GM23338 (cell line): ENCODE data around the gene TMEM132D. TPM values are rescaled to one million over a fixed set of nuclear protein-coding genes. Genes with fewer than 3 reads are reported as not detected.

Experiments used
- ATAC-seq: fragments of 200-7000 bp; cut with Tn5 transposase; 3 replicates; pipeline ENCODE4 v1.9.1; 2020
- DNase-seq: peaks from one replicate; pipeline ENCODE4 v3.0.0-alpha.2; 2015; ENCODE audit warnings: low spot score
- H2AFZ ChIP-seq: fragments of 200-600 bp; sonication (generic); 2 replicates; pipeline ENCODE4 v1.8.0; 2016; ENCODE audit warnings: antibody characterized with exemption, mild to moderate bottlenecking, moderate library complexity
- H3F3A ChIP-seq: fragments of 200-600 bp; sonication (generic); replicated peaks from 2 replicates; pipeline ENCODE4 v1.8.0; 2017; ENCODE audit warnings: antibody characterized with exemption, mixed run types, low read depth
- H3K27ac ChIP-seq: fragments of 200-600 bp; sonication (generic); 2 replicates; pipeline ENCODE4 v1.6.1; 2016; ENCODE audit warnings: low read depth
- H3K27me3 ChIP-seq: fragments of 200-600 bp; sonication (generic); 2 replicates; pipeline ENCODE4 v1.8.0; 2016; ENCODE audit warnings: mild to moderate bottlenecking, mixed run types, moderate library complexity; ENCODE audit not compliant: insufficient read depth
- H3K36me3 ChIP-seq: fragments of 200-600 bp; sonication (generic); 2 replicates; pipeline ENCODE4 v1.8.0; 2016; ENCODE audit warnings: mild to moderate bottlenecking; ENCODE audit not compliant: insufficient read depth
- H3K4me1 ChIP-seq: fragments of 200-600 bp; sonication (generic); 2 replicates; pipeline ENCODE4 v1.8.0; 2016; ENCODE audit warnings: mild to moderate bottlenecking, moderate library complexity; ENCODE audit not compliant: insufficient read depth
- H3K4me2 ChIP-seq: fragments of 200-600 bp; sonication (generic); 2 replicates; pipeline ENCODE4 v1.7.1; 2017; ENCODE audit warnings: mixed run types
- H3K4me3 ChIP-seq: fragments of 200-600 bp; sonication (generic); 2 replicates; pipeline ENCODE4 v1.6.1; 2016; ENCODE audit warnings: mixed run types
- H3K79me2 ChIP-seq: fragments of 200-600 bp; sonication (generic); replicated peaks from 2 replicates; pipeline ENCODE4 v1.8.0; 2017; ENCODE audit warnings: mild to moderate bottlenecking; ENCODE audit not compliant: insufficient read depth
- H3K9me2 ChIP-seq: fragments of 200-600 bp; sonication (generic); 2 replicates; pipeline ENCODE4 v1.8.0; 2017; ENCODE audit not compliant: insufficient read depth
- H4K20me1 ChIP-seq: fragments of 200-600 bp; sonication (generic); replicated peaks from 2 replicates; pipeline ENCODE4 v1.8.0; 2017; ENCODE audit warnings: mild to moderate bottlenecking; ENCODE audit not compliant: insufficient read depth
- H3K27ac Mint-ChIP-seq: 2 replicates; pipeline ENCODE4 v1.8.0; 2020; ENCODE audit warnings: inconsistent platforms, mild to moderate bottlenecking, moderate library complexity, mixed read lengths
- H3K27me3 Mint-ChIP-seq: 3 replicates; pipeline ENCODE4 v1.8.0; 2022; ENCODE audit warnings: low read depth, mild to moderate bottlenecking, moderate library complexity, mixed read lengths, inconsistent platforms; ENCODE audit not compliant: insufficient read depth, poor library complexity
- H3K36me3 Mint-ChIP-seq: 3 replicates; pipeline ENCODE4 v1.8.0; 2021; ENCODE audit warnings: low read depth, mild to moderate bottlenecking, inconsistent platforms, moderate library complexity, mixed read lengths
- H3K4me1 Mint-ChIP-seq: 3 replicates; pipeline ENCODE4 v1.8.0; 2020; ENCODE audit warnings: mild to moderate bottlenecking, inconsistent platforms, mixed read lengths
- H3K4me3 Mint-ChIP-seq: 3 replicates; pipeline ENCODE4 v1.8.0; 2021; ENCODE audit warnings: moderate library complexity, mild to moderate bottlenecking, inconsistent platforms, mixed read lengths
- H3K9me3 Mint-ChIP-seq: 3 replicates; pipeline ENCODE4 v1.8.0; 2020; ENCODE audit warnings: moderate library complexity, mild to moderate bottlenecking, inconsistent platforms, mixed read lengths
- CTCF ChIP-seq, 2 experiments: fragments of 200-600 bp in 1 of 2; sonication (generic) in 1 of 2; conservative IDR thresholded peaks; 2 replicates each; pipeline versions ENCODE4 v1.5.1 to v1.6.1; 2016 to 2017; ENCODE audit warnings: antibody characterized with exemption in 2 of 2, low read depth in 2 of 2, mild to moderate bottlenecking in 2 of 2, moderate library complexity in 1 of 2
- EZH2 ChIP-seq: fragments of 200-600 bp; sonication (generic); IDR thresholded peaks from one replicate; pipeline ENCODE4 v1.8.0; 2017; ENCODE audit warnings: antibody characterized with exemption, mild to moderate bottlenecking, low read depth; ENCODE audit not compliant: unreplicated experiment
- EZH2phosphoT487 ChIP-seq: fragments of 200-600 bp; sonication (generic); IDR thresholded peaks from one replicate; pipeline ENCODE4 v1.8.1; 2018; ENCODE audit warnings: antibody characterized with exemption; ENCODE audit not compliant: unreplicated experiment
- ZNF114 ChIP-seq: fragments of 250-450 bp; sonication (Bioruptor Pico); IDR thresholded peaks from 2 replicates; pipeline ENCODE4 v1.5.0; 2020; ENCODE audit warnings: mild to moderate bottlenecking, moderate library complexity
- ZNF331 ChIP-seq: fragments of 250-450 bp; sonication (Bioruptor Pico); IDR thresholded peaks from 2 replicates; pipeline ENCODE4 v1.5.0; 2020; ENCODE audit warnings: low read depth, mild to moderate bottlenecking, moderate library complexity
- polyA plus RNA-seq: library from polyadenylated mRNA; unstranded; fragments of >200 nt; fragmentation: Nextera tagmentation; extraction: Ambion mirVana; gene quantifications from 2 replicates; pipeline ENCODE4 v1.2.1, GENCODE V29; 2016
- total RNA-seq: library from RNA; depleted of rRNA; stranded (reverse); fragments of >200 nt; shearing (Covaris generic); gene quantifications from 2 replicates; pipeline ENCODE4 v1.2.3, GENCODE V29; 2014
- TF ChIP-seq, protein P1 (sequence below): fragments of 250-450 bp; sonication (Bioruptor Pico); IDR thresholded peaks from 2 replicates; pipeline ENCODE4 v1.5.0; 2020; ENCODE audit warnings: mild to moderate bottlenecking, moderate library complexity
- TF ChIP-seq, protein P2 (sequence below): IDR thresholded peaks from 2 replicates; pipeline ENCODE4 v1.6.1; 2016; ENCODE audit warnings: antibody characterized with exemption

The TMEM132D gene
- total and polyA plus RNA-seq, 2 experiments from 2014 or later: 0.44 to 5.3 TPM

DNA sequence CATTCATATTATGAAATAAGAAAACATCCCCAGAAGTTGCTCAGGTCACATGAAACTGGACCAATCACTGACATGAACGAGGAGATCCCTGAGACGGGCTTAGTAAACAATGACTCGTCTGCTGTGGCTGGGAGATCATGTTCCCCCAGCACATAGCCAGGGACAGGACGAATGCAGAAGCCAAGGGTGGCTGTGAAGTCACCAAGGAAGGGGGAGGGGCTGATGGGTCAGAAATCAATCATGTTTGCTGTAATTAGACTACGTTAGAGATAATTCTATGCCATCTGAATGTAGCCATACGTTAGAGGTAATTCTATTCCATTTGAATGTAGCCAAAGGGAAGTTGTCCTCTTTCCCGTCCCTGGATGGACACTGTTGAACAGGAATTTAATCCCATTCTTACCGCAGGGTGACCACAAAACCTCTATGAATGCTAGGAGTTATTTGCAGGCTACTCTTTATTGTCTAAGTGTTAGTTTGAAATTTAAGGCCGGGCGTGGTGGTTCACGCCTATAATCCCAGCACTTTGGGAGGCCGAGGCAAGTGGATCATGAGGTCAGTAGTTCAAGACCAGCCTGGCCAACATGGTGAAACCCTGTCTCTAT is 332.9 kb downstream of the TMEM132D start (continued):
- TF ChIP-seq, protein P1, sequence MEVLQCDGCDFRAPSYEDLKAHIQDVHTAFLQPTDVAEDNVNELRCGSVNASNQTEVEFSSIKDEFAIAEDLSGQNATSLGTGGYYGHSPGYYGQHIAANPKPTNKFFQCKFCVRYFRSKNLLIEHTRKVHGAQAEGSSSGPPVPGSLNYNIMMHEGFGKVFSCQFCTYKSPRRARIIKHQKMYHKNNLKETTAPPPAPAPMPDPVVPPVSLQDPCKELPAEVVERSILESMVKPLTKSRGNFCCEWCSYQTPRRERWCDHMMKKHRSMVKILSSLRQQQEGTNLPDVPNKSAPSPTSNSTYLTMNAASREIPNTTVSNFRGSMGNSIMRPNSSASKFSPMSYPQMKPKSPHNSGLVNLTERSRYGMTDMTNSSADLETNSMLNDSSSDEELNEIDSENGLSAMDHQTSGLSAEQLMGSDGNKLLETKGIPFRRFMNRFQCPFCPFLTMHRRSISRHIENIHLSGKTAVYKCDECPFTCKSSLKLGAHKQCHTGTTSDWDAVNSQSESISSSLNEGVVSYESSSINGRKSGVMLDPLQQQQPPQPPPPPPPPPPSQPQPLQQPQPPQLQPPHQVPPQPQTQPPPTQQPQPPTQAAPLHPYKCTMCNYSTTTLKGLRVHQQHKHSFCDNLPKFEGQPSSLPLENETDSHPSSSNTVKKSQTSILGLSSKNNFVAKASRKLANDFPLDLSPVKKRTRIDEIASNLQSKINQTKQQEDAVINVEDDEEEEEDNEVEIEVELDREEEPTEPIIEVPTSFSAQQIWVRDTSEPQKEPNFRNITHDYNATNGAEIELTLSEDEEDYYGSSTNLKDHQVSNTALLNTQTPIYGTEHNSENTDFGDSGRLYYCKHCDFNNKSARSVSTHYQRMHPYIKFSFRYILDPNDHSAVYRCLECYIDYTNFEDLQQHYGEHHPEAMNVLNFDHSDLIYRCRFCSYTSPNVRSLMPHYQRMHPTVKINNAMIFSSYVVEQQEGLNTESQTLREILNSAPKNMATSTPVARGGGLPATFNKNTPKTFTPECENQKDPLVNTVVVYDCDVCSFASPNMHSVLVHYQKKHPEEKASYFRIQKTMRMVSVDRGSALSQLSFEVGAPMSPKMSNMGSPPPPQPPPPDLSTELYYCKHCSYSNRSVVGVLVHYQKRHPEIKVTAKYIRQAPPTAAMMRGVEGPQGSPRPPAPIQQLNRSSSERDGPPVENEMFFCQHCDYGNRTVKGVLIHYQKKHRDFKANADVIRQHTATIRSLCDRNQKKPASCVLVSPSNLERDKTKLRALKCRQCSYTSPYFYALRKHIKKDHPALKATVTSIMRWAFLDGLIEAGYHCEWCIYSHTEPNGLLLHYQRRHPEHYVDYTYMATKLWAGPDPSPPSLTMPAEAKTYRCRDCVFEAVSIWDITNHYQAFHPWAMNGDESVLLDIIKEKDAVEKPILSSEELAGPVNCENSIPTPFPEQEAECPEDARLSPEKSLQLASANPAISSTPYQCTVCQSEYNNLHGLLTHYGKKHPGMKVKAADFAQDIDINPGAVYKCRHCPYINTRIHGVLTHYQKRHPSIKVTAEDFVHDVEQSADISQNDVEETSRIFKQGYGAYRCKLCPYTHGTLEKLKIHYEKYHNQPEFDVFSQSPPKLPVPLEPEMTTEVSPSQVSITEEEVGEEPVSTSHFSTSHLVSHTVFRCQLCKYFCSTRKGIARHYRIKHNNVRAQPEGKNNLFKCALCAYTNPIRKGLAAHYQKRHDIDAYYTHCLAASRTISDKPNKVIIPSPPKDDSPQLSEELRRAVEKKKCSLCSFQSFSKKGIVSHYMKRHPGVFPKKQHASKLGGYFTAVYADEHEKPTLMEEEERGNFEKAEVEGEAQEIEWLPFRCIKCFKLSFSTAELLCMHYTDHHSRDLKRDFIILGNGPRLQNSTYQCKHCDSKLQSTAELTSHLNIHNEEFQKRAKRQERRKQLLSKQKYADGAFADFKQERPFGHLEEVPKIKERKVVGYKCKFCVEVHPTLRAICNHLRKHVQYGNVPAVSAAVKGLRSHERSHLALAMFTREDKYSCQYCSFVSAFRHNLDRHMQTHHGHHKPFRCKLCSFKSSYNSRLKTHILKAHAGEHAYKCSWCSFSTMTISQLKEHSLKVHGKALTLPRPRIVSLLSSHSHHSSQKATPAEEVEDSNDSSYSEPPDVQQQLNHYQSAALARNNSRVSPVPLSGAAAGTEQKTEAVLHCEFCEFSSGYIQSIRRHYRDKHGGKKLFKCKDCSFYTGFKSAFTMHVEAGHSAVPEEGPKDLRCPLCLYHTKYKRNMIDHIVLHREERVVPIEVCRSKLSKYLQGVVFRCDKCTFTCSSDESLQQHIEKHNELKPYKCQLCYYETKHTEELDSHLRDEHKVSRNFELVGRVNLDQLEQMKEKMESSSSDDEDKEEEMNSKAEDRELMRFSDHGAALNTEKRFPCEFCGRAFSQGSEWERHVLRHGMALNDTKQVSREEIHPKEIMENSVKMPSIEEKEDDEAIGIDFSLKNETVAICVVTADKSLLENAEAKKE (CRISPR knock-in tag): no peak
- no peak for TF ChIP-seq CTCF (conservative IDR thresholded peaks at IDR 0.05; ENCODE audit: low read depth in 2 of 2)
- TF ChIP-seq EZH2phosphoT487: no peak
- TF ChIP-seq EZH2: no peak
- no peak for TF ChIP-seq ZNF114
- TF ChIP-seq ZNF331: no peak

- Histone ChIP-seq H3K36me3 (no peaks in the 10 kb centered on the region; the same call in 1 of the 2 replicates), H4K20me1 (no peaks in the 10 kb centered on the region), H3K4me1 (no peaks in the 10 kb centered on the region), H3K4me2 (no peak overlapping the region), H2AFZ (no peak overlapping the region), H3K27me3 (no peaks in the 10 kb centered on the region), H3F3A (no peaks in the 10 kb centered on the region), H3K4me3 (no peak overlapping the region), H3K9me2 (no peaks in the 10 kb centered on the region), H3K27ac (no peak overlapping the region), H3K79me2 (no peaks in the 10 kb centered on the region)
- DNase-seq (no peak), ATAC-seq (no peak)
- H3K4me3 Mint-ChIP-seq: no peak overlapping the region
- H3K27me3 Mint-ChIP-seq: no peaks in the 10 kb centered on the region
- no peaks in the 10 kb centered on the region for H3K4me1 Mint-ChIP-seq
- H3K27ac Mint-ChIP-seq: no peak overlapping the region
- H3K9me3 Mint-ChIP-seq: peaks cover 99% of the 10 kb centered on the region
- TF ChIP-seq, protein P2, sequence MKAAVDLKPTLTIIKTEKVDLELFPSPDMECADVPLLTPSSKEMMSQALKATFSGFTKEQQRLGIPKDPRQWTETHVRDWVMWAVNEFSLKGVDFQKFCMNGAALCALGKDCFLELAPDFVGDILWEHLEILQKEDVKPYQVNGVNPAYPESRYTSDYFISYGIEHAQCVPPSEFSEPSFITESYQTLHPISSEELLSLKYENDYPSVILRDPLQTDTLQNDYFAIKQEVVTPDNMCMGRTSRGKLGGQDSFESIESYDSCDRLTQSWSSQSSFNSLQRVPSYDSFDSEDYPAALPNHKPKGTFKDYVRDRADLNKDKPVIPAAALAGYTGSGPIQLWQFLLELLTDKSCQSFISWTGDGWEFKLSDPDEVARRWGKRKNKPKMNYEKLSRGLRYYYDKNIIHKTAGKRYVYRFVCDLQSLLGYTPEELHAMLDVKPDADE: no peak
- H3K36me3 Mint-ChIP-seq: peaks cover 40% of the 10 kb centered on the region
Observed at GRCh38 chr12:129566800-129567199, 337.0 kb downstream of the TMEM132D start.
